NT2/D1 (cell line): ENCODE results near the gene PCAT6.

Experiments used
- YY1 ChIP-seq: IDR thresholded peaks from 2 replicates; pipeline ENCODE4 v1.6.1; 2011; ENCODE audit not compliant: insufficient read length, insufficient read depth
- ZNF274 ChIP-seq: IDR thresholded peaks from 2 replicates; pipeline ENCODE4 v1.6.1; 2011; ENCODE audit warnings: mild to moderate bottlenecking, low read depth, low read length

DNA sequence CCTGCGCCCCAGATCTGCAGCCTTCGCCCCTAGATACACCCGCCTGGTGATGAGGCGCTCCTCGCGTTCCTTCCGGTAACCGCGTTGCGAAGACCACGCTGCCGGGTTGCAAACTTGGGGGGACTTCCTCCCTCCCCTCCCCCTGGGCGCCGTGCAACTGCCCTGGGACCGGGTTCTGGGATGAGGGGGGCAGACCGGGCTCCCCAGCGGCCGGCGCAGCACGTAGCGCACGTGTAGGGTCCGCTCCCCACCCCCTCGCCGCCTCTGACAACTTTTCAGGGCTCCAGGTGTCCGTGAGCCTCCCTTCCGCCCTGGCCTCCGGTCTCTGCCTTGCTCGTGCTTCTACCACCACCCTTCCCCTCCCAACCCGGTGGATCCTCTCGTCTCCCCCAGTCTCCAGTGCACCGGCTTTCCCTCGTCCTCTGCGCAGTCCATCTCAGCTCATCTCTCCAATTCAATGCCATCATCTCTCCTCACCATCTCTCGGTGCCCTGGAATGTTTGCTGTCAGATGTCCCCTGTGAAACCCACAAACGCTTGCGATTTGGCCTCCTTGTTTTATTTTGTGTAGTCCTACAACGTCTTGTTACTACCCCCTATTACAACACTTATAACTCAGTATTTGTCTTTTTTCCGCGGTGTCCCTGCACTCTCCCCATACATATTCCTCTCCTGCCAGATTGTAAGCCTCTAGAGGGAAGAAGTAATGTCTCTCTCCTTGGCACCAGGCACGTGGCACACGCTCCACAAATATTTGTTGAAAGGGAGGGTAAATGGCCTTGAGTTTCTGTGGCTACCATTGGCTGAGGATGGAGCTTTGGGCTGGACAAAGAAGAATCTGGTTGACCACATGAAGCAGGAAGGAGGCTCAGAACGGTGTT is 782 bp downstream of the PCAT6 start:
- TF ChIP-seq YY1 (no peak), ZNF274 (no peak)
